ENCODE data around the gene YES1.

The YES1 gene

DNA sequence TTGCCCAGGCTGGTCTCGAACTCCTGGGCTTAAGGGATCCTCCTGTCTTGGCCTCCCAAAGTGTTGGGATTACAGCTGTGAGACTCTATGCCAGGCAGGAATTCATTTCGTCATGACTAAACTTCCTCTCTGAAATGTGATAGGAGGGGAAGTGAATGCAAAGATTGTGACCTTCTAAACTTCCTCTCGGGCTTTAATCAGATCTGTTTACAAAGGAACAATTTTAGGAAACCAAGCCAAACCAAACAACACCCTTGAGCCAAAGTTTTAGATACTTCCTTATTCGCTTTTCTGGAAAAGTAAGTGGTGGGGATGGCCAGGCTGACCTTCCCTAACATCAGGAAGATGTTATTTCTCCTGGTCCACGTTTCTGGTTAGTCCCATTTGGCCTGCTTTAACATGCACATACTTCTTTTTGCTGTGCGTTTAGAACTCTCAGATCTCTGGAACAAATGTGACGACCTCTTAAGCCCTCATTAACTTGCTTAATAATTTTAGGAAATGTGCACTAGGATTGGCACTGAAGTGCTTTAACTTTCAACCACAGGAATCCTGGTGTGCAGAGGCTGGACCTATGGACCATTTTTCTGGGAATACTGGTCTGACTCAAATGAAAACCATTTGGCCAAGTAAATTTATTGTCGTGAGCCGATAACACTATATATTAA, 33.2 kb upstream of the YES1 start:
- DNase-seq (ENCODE audit: low read depth): peak; percentile 61
- H3K4me3 ChIP-seq (ENCODE audit: low read depth, low read length): no peak overlapping the region
- TF ChIP-seq, protein P1, sequence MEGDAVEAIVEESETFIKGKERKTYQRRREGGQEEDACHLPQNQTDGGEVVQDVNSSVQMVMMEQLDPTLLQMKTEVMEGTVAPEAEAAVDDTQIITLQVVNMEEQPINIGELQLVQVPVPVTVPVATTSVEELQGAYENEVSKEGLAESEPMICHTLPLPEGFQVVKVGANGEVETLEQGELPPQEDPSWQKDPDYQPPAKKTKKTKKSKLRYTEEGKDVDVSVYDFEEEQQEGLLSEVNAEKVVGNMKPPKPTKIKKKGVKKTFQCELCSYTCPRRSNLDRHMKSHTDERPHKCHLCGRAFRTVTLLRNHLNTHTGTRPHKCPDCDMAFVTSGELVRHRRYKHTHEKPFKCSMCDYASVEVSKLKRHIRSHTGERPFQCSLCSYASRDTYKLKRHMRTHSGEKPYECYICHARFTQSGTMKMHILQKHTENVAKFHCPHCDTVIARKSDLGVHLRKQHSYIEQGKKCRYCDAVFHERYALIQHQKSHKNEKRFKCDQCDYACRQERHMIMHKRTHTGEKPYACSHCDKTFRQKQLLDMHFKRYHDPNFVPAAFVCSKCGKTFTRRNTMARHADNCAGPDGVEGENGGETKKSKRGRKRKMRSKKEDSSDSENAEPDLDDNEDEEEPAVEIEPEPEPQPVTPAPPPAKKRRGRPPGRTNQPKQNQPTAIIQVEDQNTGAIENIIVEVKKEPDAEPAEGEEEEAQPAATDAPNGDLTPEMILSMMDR (conservative IDR thresholded peaks at IDR 0.05; ENCODE audit: low read depth, low read length): no peak

DNA sequence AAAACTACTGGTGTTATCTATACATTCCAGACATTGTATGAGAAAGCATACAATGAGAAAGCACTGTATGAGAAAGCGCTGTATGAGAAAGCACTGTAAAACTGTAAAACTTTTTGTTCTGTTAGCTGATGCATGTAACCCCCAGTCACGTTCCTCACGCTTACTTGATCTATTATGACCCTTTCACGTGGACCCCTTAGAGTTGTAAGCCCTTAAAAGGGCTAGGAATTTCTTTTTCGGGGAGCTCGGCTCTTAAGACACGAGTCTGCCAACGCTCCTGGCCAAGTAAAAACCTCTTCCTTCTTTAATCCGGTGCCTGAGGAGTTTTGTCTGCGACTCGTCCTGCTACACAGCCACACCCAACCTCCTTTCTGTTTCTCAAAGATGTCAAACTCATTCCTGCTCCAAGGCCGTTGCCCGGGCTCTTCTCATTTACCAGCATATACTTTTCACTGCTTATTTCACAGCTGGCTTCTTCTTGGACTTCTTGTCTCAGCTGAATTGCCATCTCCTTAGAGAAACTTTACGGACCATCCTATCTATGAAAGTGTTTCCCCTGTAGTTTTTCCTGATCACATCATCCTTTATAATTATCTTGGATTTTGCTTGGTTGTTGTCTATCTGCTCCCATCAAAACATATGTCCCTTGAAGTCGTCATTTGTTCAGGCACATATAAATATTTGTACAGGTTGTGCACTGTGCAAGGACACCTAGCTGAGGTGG, 29.8 kb upstream of the YES1 start:
- TF ChIP-seq, protein P1 (conservative IDR thresholded peaks at IDR 0.05; ENCODE audit: low read depth, low read length): no peak
- no peak for DNase-seq (ENCODE audit: low read depth)
- no peak overlapping the region for H3K4me3 ChIP-seq (ENCODE audit: low read depth, low read length)

DNA sequence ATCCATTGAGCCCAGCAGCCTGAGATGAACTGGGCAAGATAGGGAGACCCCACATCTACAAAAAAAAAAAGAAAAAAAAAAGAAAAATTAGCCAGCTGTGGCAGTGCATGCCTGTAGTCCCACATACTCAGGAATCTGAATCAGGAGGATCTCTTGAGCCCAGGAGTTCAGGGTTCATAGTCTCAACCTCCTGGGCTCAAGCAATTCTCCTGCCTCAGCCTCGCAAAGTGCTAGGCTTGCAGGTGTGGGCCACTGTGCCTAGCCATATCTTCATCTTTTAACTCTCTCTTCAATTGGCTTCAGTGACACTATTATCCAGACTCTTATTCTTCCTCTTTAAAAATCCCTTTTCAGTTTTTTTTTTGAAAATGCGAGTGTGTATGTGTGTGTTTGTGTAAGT, 28.5 kb upstream of the YES1 start:
- no peak for DNase-seq (ENCODE audit: low read depth)
- H3K4me3 ChIP-seq (ENCODE audit: low read depth, low read length): no peak overlapping the region
- TF ChIP-seq, protein P1 (conservative IDR thresholded peaks at IDR 0.05; ENCODE audit: low read depth, low read length): no peak

DNA sequence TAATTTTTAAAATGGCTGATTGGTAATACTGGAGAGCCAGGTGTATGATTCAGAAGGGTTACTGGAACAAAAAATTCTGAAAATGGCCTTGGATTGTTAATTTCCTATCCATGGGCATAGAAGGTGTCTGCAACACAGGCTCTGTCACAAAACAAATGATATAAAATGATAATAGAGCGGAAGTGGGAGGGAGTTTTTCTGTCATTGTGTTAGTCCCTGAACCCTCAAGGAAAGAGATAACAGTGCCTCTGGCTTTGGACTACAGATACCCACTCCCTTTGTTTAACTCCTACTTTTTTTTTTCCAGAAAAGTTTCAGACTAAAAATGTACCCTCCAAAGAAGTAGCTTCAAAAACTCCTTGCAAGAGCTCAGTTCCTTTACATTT, 28.0 kb upstream of the YES1 start:
- no peak overlapping the region for H3K4me3 ChIP-seq (ENCODE audit: low read depth, low read length)
- DNase-seq (ENCODE audit: low read depth): no peak
- TF ChIP-seq, protein P1 (conservative IDR thresholded peaks at IDR 0.05; ENCODE audit: low read depth, low read length): no peak

DNA sequence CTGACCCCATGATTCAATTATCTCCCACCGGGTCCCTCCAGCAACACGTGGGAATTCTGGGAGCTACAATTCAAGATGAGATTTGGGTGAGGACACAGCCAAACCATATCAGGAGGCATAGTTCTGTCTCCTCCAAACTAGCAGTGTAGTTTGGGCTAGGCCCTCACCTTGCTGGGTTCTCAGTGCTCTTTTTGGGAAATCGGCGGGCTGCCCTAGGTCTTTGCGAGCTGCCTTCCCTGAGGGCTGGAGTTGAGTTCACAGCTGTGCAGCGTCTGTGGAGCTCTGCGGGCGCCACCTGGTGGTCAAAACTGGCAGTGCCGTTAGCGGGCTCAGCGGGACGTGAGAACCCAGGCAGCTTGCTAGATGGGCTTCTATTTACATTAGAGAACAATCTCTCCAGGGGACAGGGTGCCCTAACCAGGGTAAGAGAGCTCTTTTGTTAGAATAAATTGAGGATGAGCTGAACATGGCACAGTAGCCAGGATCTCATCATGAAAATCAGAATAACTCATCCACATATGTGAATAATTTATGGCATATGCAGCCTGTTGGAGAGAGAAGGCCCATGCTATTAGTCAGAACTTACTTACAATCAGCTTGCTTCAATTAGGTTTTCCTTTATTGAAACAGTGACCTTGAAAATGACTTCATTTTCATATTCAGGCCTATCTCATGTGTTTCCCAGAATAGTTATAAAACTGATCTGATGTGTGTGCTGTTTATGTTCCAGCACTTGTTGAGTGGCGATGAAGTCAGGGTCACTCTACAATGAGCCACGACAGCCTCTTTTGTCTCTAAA, 27.4 kb upstream of the YES1 start:
- TF ChIP-seq, protein P1 (conservative IDR thresholded peaks at IDR 0.05; ENCODE audit: low read depth, low read length): peak; percentile 98
- peak overlapping the region; percentile 27 for H3K4me3 ChIP-seq (ENCODE audit: low read depth, low read length)
- DNase-seq (ENCODE audit: low read depth): peak; percentile 87

DNA sequence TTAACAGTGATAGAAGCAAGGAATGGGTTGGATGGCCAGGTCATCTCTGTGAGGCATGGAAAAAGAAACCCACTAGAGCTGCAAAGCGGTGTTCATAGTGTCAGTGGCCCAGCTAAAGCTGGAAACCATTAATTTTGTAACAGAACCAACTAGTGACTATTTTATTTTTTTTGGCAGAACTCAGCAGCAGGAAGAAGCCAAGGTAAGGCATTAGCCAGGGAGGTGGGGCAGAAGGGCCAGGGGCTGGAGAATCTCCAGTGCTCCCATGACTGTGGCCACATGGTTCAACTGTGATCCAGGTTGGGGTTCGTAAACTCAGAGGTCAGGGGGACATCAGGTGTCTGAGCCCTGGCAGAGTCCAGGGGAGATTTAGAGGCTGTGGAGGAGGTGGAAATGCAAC, 25.9 kb upstream of the YES1 start:
- TF ChIP-seq, protein P1 (conservative IDR thresholded peaks at IDR 0.05; ENCODE audit: low read depth, low read length): no peak
- H3K4me3 ChIP-seq (ENCODE audit: low read depth, low read length): no peak overlapping the region
- DNase-seq (ENCODE audit: low read depth): no peak

Data from choroid plexus epithelial cell (primary cell).